ENCODE results near the gene ROS1.

The ROS1 gene

GRCh38 chr6:117440706-117441525, 15.2 kb upstream of the ROS1 start:
- DNase-seq = no peak

DNA sequence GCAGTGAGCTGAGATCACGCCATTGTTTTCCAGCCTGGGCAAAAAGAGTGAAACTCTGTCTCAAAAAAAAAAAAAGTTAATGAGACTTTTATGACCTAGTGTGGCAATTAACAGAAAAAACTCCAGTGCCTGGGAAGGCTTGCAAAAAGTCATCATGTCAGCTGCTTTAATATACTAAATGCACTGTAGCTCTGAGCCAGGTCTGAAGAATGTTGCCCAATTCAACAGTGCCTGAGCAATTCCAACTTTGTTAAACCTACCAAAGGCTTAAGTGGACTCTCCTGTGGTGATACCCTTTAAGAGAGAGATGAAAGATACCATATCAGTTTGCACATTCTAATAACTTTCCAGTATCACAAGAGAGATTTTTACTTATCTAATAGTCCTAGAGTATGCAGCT, 6.5 kb upstream of the ROS1 start:
- no peak for DNase-seq

DNA sequence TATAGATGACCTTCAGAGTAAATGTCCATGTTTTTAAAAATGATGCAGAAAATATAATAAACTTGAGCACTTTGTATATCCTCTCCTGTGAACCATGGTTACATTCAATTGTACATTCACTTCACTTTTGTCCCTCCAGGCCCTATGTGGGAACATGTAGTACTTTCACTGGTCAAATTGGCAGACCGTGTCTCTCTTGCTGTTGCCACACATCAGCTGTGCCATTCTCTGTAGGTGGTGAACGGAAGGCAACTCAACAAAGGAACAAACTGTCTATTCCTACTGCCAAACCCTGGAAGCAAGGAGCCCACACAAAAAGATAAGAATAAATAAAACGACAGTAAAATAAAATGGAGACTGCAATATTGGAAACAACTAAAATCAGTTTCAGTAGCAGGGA, 2.0 kb downstream of the ROS1 start:
- no peak for DNase-seq

DNA sequence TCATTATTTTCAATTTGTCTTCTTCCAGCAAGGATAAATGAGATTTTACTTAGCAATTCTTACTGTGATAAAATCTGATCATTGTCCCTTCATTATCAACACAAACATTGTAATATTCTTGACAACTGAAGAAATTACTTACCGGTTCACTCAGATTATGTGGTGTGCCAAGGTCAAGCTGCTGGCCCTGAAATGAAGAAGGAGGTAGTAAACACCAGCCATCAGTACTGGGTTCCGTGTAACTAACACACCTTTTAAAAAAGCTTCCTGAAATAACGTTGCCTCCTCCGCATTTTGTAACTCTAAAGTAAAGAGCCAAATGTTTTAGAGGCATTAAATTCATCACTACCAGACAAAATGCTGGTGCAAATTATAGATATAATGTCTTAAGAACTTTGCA, 7.4 kb downstream of the ROS1 start:
- DNase-seq = no peak

- DNase-seq = no peak
Measured at GRCh38 chr6:117417851-117418250, 7.9 kb downstream of the ROS1 start.

GRCh38 chr6:117414770-117415169, 11.0 kb downstream of the ROS1 start:
- no peak for DNase-seq

DNA sequence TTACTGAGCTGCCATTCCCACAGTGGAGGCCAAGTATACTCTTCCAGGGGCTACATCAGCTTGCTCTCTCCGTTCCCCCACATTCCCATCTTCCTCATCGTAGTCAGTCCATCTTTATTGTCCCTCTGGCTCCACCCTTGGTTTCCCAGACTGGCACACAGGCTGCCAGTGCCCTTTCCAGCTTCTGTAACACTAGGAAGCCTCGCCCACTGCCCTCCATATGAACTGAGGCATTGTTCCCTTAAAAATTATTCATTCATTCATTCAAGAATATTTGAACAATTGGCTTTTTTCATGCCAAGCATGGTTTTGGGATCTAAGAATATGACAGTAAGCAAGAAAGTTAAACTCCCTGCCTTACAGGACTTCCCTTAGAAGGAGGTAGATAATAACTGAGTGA, 14.3 kb downstream of the ROS1 start:
- no peak for DNase-seq

DNA sequence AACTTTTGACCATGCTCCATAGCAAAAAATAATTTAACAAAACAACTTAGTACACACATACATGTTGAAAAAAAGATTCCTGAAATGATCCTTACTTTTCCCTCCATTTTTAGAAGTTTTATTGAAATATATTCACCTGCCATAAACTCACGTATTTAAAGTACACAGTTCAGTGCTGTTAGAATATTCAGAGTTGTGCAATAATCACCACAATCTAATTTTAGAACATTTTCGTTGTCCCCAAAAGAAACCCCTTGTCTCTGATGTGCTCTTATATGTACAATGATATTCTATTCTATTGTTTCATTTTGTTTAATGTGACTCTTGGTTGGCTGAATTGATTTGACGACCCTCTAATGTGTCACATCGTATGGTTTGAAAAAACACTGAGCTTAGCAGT, 15.9 kb downstream of the ROS1 start:
- no peak for DNase-seq

DNA sequence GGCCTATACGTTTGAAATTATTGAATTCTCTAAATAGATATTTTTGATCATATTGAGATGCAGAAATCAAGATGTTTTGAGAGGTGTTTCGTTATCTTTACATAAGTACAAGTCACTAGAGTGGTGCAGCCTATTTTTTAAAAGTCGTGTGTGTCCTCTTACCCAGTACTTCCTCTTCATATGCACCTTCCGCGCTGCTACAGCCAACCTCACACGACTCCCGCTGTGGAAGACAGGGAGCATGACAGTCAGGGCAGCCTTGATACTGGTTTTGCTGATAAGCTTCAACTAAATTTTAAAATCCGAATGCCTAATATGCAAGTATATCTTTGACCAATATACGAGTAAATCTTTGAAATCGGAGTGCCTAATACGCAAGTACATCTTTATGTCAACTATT, 16.3 kb downstream of the ROS1 start:
- no peak for DNase-seq

DNA sequence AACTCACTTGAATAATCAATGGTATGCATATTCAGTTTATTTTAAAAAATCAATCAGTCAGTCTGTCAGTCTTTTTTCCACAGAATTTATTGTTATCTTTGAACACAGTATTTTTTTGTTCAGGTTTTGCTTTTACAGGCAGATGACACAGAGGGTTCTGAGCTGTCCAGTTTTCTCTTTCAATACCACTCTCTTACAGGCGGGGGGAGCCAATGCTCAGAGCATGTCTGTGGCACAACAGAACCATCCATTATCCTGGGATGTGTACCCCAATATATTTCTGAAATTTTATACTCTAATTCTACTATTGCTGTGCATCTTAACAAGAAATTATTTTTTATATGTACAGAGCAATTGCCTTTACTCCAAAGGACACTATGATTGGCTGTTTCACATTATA, 21.2 kb downstream of the ROS1 start:
- DNase-seq = no peak

GRCh38 chr6:117401799-117402198, 23.9 kb downstream of the ROS1 start:
- no peak for DNase-seq

DNA sequence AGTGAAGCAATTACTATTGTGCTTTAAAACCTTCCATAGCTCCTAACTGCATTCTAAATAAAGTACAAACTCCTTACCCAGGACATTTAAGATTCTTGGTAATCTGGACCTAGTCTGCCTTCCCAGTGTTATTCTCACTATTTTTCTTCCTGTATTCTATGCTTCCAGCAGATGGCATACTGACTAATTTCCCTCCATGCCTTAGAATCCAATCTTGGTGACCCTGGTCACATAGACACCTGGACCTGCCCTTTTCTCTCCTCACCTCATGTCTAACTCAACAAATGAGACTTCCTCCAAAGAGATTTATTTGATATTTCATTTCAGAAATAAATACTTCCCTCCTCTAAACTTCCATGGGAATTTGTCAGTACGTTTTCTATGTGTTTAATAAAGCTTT, 25.8 kb downstream of the ROS1 start:
- no peak for DNase-seq

DNA sequence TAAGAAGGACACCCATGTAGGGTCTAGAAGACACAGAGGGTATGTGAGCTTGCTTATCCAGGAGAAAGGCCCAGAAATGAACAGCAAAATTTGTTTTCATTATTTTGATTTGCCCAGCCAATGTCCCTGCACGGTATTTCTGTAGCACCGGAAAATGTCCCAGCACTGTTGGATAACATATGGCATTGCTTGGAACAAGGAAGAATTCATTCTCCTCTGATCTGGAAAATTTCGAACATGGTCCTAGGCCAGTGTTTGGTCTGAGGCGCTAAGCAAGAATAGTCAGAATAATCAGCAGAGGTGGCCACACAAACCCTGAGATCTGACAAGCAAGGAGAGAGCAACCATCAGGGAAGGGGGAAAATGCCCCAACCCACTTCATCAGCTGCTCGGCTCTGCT, 26.6 kb downstream of the ROS1 start:
- no peak for DNase-seq

GRCh38 chr6:117397536-117398227, 28.1 kb downstream of the ROS1 start:
- no peak for DNase-seq

GRCh38 chr6:117396228-117396627, 29.5 kb downstream of the ROS1 start:
- no peak for DNase-seq

DNA sequence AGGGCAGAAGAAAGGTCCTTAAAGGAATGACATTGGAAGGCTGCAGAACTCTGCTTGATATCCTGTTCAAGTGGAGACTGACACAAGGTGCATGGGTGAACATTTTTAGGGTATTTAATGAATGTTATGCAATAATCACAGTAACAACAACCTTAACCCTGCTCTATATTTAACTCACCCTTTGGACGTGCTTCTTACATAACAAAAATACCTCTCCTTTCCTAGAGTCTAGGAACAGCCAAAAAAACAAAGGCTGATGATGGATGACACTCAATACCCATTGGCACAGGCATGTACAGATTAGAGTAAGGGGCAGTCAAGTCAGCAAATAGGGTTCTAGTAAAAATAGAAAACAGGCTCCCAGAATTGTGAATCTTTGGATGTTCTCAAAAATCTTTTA, 30.6 kb downstream of the ROS1 start:
- no peak for DNase-seq

DNA sequence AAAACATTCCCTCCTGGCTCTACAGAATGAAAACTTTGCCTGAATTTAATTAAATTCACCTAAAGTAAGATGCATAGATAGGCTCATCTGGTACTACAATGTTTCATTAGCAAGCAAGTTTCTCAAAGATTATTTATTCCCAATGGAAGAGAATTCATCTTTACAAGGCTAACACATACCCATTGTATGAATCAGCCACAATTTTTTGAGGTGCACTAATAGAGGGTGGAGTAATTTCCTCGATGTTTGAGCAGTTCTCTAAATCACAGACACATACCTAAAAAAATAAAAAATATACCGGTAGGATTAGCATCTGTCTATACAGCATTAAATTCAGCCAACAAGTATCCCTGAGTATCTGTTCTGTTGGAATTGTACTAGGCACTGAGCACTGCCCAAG, 32.7 kb downstream of the ROS1 start:
- DNase-seq = no peak

- DNase-seq = no peak
Measured at GRCh38 chr6:117391874-117392583, 33.7 kb downstream of the ROS1 start.

- no peak for DNase-seq
Measured at GRCh38 chr6:117389227-117390057, 36.3 kb downstream of the ROS1 start.

DNA sequence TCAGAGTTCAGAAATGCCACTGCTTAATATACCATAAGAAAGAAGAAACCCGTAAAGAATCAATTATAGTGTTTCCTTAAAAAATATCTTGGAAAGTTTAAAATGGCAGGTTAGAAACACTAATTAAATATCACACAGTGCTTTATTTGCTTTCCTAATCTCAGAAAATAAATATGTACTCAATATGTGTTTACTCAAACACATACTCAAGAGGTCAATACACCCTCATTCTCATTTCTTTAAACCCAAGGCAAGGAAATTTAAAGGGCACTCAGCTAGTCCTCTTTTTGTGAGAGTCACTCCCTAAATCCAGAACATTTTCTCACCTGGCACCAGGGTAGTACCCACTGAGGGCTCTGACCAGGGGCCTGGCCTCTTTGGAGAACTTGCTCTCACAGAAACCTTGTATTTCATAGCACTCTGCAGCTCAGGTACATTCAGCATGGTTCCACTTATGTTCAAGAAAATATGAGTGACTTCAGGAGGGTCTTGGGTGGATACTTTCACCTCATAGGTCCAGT, 38.2 kb downstream of the ROS1 start:
- DNase-seq = no peak

DNA sequence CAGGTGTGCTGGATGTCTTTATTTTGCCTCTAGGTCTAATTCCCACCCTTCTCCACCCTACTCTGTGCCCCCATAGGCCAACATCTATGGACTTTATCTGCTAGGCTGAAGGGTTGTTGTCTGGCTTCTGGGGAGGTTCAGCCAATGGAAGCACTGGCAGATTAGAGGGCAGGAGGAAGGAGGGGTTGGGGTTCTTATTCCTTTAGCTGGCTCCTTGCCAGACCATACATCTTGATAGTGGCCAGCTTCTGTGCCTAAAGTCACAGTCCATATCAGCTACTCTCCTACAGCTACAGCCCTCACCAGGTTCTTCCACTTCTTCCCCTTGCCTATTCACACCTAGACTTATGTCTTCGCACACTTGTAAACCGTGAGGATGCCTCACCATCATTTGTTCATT, 41.1 kb downstream of the ROS1 start:
- DNase-seq = no peak

DNA sequence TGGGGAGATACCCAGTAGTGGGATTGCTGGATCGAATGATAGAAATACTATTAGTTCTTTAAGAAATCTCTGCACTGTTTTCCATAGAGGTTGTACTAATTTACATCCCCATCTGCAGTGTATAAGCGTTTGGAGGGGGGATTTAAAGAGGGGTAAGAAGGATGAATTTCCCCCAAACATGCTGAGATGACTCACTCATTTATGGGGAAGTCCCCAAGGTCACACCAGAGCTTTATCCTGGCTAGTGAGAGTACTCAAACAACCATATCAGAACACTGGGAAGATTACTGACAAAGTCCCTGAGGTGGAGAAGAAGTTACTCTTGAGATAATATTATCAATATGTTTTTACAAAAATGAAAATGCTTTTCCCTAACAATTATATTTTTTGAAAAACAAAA, 44.0 kb downstream of the ROS1 start:
- DNase-seq = no peak

DNA sequence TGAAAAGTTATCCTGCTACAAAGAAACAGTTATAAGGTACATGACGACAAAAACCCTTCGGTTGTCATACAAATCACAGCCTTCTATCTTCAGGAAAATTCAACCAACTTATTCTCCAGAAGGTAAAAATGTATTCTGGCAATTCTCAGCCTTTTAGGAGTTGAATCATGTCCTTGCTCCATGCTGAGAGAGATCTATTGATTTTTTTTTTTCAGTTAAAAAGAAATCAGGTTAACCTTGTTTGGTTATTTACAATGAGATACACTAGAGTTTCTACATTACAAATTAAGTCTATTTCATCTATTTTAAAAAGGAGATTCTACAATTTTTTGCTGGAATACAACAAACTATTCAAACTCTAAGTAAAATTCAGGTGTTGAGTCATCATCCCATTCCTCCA, 45.4 kb downstream of the ROS1 start:
- DNase-seq = no peak

Data from NCI-H510A treated with DMSO at 0.1 percent for 48 hours (cell line).